ENCODE results near the gene NEU2.

DNA sequence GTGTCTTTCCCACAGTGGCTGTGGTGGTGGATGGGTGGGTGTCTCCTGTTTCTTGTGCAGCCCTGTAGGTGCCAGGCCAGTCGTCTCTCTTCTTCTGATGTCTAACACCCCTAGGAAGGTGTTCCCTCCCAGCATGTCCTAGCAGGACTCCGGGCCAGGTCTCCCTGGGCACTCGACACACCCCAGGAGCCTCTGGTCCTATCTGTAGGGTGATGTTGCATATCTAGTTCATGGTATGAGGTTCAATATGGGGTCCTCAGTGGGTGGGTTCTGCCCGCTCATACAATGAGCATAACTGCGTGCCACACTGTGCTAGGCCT is 33.8 kb upstream of the NEU2 start:
- TF ChIP-seq, protein P1, sequence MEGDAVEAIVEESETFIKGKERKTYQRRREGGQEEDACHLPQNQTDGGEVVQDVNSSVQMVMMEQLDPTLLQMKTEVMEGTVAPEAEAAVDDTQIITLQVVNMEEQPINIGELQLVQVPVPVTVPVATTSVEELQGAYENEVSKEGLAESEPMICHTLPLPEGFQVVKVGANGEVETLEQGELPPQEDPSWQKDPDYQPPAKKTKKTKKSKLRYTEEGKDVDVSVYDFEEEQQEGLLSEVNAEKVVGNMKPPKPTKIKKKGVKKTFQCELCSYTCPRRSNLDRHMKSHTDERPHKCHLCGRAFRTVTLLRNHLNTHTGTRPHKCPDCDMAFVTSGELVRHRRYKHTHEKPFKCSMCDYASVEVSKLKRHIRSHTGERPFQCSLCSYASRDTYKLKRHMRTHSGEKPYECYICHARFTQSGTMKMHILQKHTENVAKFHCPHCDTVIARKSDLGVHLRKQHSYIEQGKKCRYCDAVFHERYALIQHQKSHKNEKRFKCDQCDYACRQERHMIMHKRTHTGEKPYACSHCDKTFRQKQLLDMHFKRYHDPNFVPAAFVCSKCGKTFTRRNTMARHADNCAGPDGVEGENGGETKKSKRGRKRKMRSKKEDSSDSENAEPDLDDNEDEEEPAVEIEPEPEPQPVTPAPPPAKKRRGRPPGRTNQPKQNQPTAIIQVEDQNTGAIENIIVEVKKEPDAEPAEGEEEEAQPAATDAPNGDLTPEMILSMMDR (IDR thresholded peaks at IDR 0.05; ENCODE audit: low read depth, low read length, poor library complexity, severe bottlenecking): no peak
- no peak for TF ChIP-seq EZH2phosphoT487 (IDR thresholded peaks at IDR 0.05; ENCODE audit: borderline replicate concordance, low read length)
